HCT116 (cell line): ENCODE results near the gene BIRC6. TPM values are rescaled to one million over a fixed set of nuclear protein-coding genes. Genes with fewer than 3 reads are reported as not detected.

ENCODE experiments used
- ATAC-seq: fragments of 200-7000 bp; cut with Tn5 transposase; 2 replicates; pipeline ENCODE4 v1.9.1; 2020; ENCODE audit warnings: mild to moderate bottlenecking, moderate library complexity
- BruUV-seq: library from RNA; stranded (reverse); fragments of 400-500 nt; replicated peaks from 2 replicates; lab custom pipeline; 2021; lab: Mats Ljungman, UMichigan
- CTCF ChIA-PET: fragments of 300-600 bp; sonication (Branson Sonifier 250); formaldehyde crosslinking; loops from one replicate; lab custom pipeline; 2021; ENCODE audit warnings: antibody characterized with exemption; lab: Charles Lee
- POLR2A ChIA-PET: fragments of 300-600, 350-600 bp; sonication (Branson Sonifier 250); formaldehyde crosslinking; loops from one replicate; lab custom pipeline; 2021; ENCODE audit warnings: antibody characterized with exemption; lab: Charles Lee
- RAD21 ChIA-PET, 2 experiments: fragments of 300-600 bp; sonication (Branson Sonifier 250); formaldehyde crosslinking; loops; one replicate each; lab custom pipeline; 2023; ENCODE audit warnings: low total read pairs in 2 of 2; ENCODE audit not compliant: uncharacterized antibody in 2 of 2, unreplicated experiment in 2 of 2, low non-redundant PET in 1 of 2; lab: Charles Lee
- DNase-seq: peaks from one replicate; pipeline ENCODE4 v3.0.0-alpha.2; 2010; ENCODE audit warnings: low read depth, low spot score
- H2AFZ ChIP-seq: fragments of 200-600 bp; shearing (Covaris generic), sonication (generic); 2 replicates; pipeline ENCODE4 v1.6.1; 2017; ENCODE audit warnings: low read depth, mixed run types, mixed read lengths, antibody characterized with exemption, low read length; ENCODE audit not compliant: poor library complexity, severe bottlenecking
- H3K27ac ChIP-seq: 2 replicates; pipeline ENCODE4 v1.5.1; 2012; ENCODE audit warnings: low read depth, low read length
- H3K27me3 ChIP-seq: fragments of 200-600 bp; sonication (generic); 2 replicates; pipeline ENCODE4 v1.6.1; 2016; ENCODE audit warnings: mixed run types, low read length, mixed read lengths; ENCODE audit not compliant: insufficient read depth
- H3K36me3 ChIP-seq, 2 experiments: fragments of 200-500 bp in 1 of 2; fragments of 200-600 bp in 1 of 2; sonication (Bioruptor generic) in 1 of 2; sonication (generic) in 1 of 2; 2 replicates each; pipeline versions ENCODE4 v1.5.1 to v1.6.1; 2014 to 2016; ENCODE audit warnings: low read length in 2 of 2, inconsistent platforms in 1 of 2, mixed read lengths in 1 of 2, mixed run types in 1 of 2; ENCODE audit not compliant: insufficient read depth in 2 of 2, control insufficient read depth in 1 of 2
- H3K4me1 ChIP-seq, 2 experiments: fragments of 200-600 bp in 1 of 2; sonication (generic) in 1 of 2; 2 replicates each; pipeline versions ENCODE4 v1.5.1 to v1.6.1; 2012 to 2017; ENCODE audit warnings: low read length in 2 of 2, inconsistent platforms in 1 of 2, mild to moderate bottlenecking in 1 of 2, mixed read lengths in 1 of 2, mixed run types in 1 of 2, moderate library complexity in 1 of 2; ENCODE audit not compliant: insufficient read depth in 2 of 2, control insufficient read depth in 1 of 2
- H3K4me2 ChIP-seq: fragments of 200-600 bp; sonication (generic); 2 replicates; pipeline ENCODE4 v1.6.1; 2017; ENCODE audit warnings: mixed run types, low read length, mixed read lengths
- H3K4me3 ChIP-seq, 2 experiments: fragments of 200-600 bp in 1 of 2; sonication (generic) in 1 of 2; replicated peaks in 1 of 2; 2 replicates each; pipeline ENCODE4 v1.5.1; 2011 to 2016; ENCODE audit warnings: low read length in 2 of 2, control low read depth in 1 of 2, low read depth in 1 of 2, mild to moderate bottlenecking in 1 of 2, mixed read lengths in 1 of 2, mixed run types in 1 of 2
- H3K79me2 ChIP-seq: fragments of 200-600 bp; sonication (generic); 2 replicates; pipeline ENCODE4 v1.6.1; 2017; ENCODE audit warnings: mild to moderate bottlenecking, mixed run types, low read length, moderate library complexity, mixed read lengths; ENCODE audit not compliant: insufficient read depth
- H3K9ac ChIP-seq: fragments of 200-600 bp; sonication (generic); 2 replicates; pipeline ENCODE4 v1.6.1; 2016; ENCODE audit warnings: low read length, mixed read lengths
- H3K9me2 ChIP-seq: fragments of 200-600 bp; sonication (generic), shearing (Covaris generic); 2 replicates; pipeline ENCODE4 v1.6.1; 2017; ENCODE audit warnings: mixed run types, mild to moderate bottlenecking, moderate library complexity; ENCODE audit not compliant: insufficient read depth
- H3K9me3 ChIP-seq, 2 experiments: fragments of 200-500 bp in 1 of 2; fragments of 200-600 bp in 1 of 2; sonication (Bioruptor generic) in 1 of 2; sonication (generic) in 1 of 2; 2 replicates each; pipeline ENCODE4 v1.6.1; 2014 to 2017; ENCODE audit warnings: low read length in 2 of 2, mixed read lengths in 2 of 2, inconsistent platforms in 1 of 2, low read depth in 1 of 2, mild to moderate bottlenecking in 1 of 2, mixed run types in 1 of 2, moderate library complexity in 1 of 2; ENCODE audit not compliant: control insufficient read depth in 1 of 2, insufficient read depth in 1 of 2
- H4K20me1 ChIP-seq: fragments of 200-600 bp; sonication (generic), shearing (Covaris generic); 2 replicates; pipeline ENCODE4 v1.6.1; 2017; ENCODE audit warnings: mixed run types, mild to moderate bottlenecking, moderate library complexity; ENCODE audit not compliant: insufficient read depth
- CBX3 ChIP-seq: IDR thresholded peaks from 2 replicates; pipeline ENCODE4 v1.6.1; 2012; ENCODE audit warnings: low read depth
- EGR1 ChIP-seq: IDR thresholded peaks from 2 replicates; pipeline ENCODE4 v1.6.1; 2012; ENCODE audit warnings: low read depth
- EZH2 ChIP-seq: fragments of 200-600 bp; sonication (generic); IDR thresholded peaks from 2 replicates; pipeline ENCODE4 v1.6.1; 2017; ENCODE audit warnings: antibody characterized with exemption, mixed run types
- EZH2phosphoT487 ChIP-seq: fragments of 200-600 bp; IDR thresholded peaks from 2 replicates; pipeline ENCODE4 v1.6.1; 2018; ENCODE audit warnings: antibody characterized with exemption, borderline replicate concordance
- FOSL1 ChIP-seq: IDR thresholded peaks from 2 replicates; pipeline ENCODE4 v1.6.1; 2012; ENCODE audit warnings: low read depth
- JUND ChIP-seq: IDR thresholded peaks from 2 replicates; pipeline ENCODE4 v1.6.1; 2012
- MAX ChIP-seq: IDR thresholded peaks from 2 replicates; pipeline ENCODE4 v1.6.1; 2012
- POLR2A ChIP-seq: IDR thresholded peaks from 2 replicates; pipeline ENCODE4 v1.7.0; 2011; ENCODE audit warnings: borderline replicate concordance; ENCODE audit not compliant: insufficient read depth, insufficient read length; ENCODE audit errors: extremely low read depth
- POLR2AphosphoS5 ChIP-seq: IDR thresholded peaks from 2 replicates; pipeline ENCODE4 v1.6.1; 2011; ENCODE audit warnings: mild to moderate bottlenecking, low read depth, low read length, moderate library complexity
- RAD21 ChIP-seq: IDR thresholded peaks from 2 replicates; pipeline ENCODE4 v1.6.1; 2012; ENCODE audit warnings: low read depth, mild to moderate bottlenecking
- REST ChIP-seq: IDR thresholded peaks from 2 replicates; pipeline ENCODE4 v1.6.1; 2012; ENCODE audit warnings: low read depth
- SP1 ChIP-seq: IDR thresholded peaks from 2 replicates; pipeline ENCODE4 v1.6.1; 2012; ENCODE audit warnings: low read depth
- TCF7L2 ChIP-seq: IDR thresholded peaks from 2 replicates; pipeline ENCODE4 v1.7.0; 2011; ENCODE audit warnings: borderline replicate concordance, inconsistent platforms; ENCODE audit not compliant: insufficient read depth, insufficient read length; ENCODE audit errors: extremely low read depth
- YY1 ChIP-seq: IDR thresholded peaks from 2 replicates; pipeline ENCODE4 v1.6.1; 2011; ENCODE audit warnings: low read length, low read depth, moderate library complexity, mild to moderate bottlenecking; ENCODE audit not compliant: insufficient replicate concordance; ENCODE audit errors: extremely low read depth
- ZFX ChIP-seq: fragments of 450-650 bp; IDR thresholded peaks from 2 replicates; pipeline ENCODE4 v1.6.1; 2017
- intact Hi-C: fragments of 100-400 bp; cut with micrococcal nuclease; formaldehyde crosslinking; loops from 2 replicates; pipeline ENCODE4 v1.10.0; 2022
- total RNA-seq: library from RNA; stranded (reverse); gene quantifications from one replicate; pipeline ENCODE4 v1.2.1, GENCODE V29; 2021; ENCODE audit not compliant: unreplicated experiment
- TF ChIP-seq, protein P1 (sequence below): IDR thresholded peaks from 2 replicates; pipeline ENCODE4 v1.6.1; 2012

The BIRC6 gene
- total RNA-seq, 1 experiment from 2014 or later, result 60.7 TPM

DNA sequence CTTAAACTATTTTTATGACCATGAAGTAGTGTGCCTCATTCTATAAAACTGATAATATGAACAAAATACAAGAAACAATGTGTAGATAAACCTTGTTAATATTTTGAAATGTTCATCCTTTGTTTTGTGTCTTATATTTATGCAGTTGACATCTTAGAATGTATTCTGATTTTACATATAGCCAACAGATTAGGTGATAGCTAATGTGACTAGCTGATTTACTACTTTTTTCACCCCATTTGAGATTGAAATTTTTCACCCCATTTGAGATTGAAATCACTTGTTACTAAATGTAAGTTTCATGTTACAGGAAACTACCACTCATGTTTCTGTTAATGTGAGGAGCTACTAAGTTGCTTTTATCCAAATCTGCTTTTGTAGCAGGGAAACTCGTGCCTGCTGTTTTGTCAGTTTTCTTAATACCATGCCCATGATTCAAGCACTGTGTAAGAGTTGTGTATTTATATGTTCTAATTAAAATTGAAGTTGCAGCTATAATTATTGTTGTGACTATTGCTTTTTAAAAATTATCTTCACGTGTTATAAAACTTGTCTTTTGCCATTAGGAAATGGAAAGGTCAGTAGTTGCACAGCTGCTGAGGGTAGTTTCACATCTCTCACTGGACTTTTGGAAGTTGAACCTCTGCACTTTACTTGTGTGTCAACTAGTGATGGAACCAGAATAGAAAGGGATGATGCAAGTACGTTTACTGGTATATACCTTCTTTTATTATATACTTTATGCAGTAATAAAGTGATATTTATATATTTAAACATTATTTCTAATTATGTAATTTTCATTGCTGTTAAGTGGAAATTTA, 96.6 kb downstream of the BIRC6 start:
- H3K9me2 ChIP-seq, result 0 out of 2 replicates have a peak, but pooled peaks cover 2% of the 10 kb centered on the region
- ChIA-PET POLR2A (no interaction called here), RAD21 (no interaction called here), CTCF (no interaction called here)
- H3K9me3 ChIP-seq, result no peaks in the 10 kb centered on the region
- H2AFZ ChIP-seq, result no peak overlapping the region
- H3K27ac ChIP-seq, result no peak overlapping the region
- peaks cover 2 to 14% of the 10 kb centered on the region in 2 experiments; a peak in 3 of 4 replicates for H3K36me3 ChIP-seq
- no peaks in the 10 kb centered on the region; the same call in 1 of the 2 replicates for H4K20me1 ChIP-seq
- intact Hi-C loops, result no loop called here
- TF ChIP-seq POLR2A (no peak), RAD21 (no peak), MAX (no peak), ZFX (no peak), JUND (no peak), EZH2 (no peak), YY1 (no peak), POLR2AphosphoS5 (no peak), EZH2phosphoT487 (no peak), REST (no peak), EGR1 (no peak), TCF7L2 (no peak), CBX3 (no peak), FOSL1 (no peak), SP1 (no peak)
- TF ChIP-seq, protein P1, sequence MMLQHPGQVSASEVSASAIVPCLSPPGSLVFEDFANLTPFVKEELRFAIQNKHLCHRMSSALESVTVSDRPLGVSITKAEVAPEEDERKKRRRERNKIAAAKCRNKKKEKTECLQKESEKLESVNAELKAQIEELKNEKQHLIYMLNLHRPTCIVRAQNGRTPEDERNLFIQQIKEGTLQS, result no peak
- no peak overlapping the region for H3K4me3 ChIP-seq
- H3K4me1 ChIP-seq, result no peaks in the 10 kb centered on the region
- no TSS peak for BruUV-seq
- ATAC-seq (no peak), DNase-seq (no peak)
- no peak overlapping the region for H3K9ac ChIP-seq
- H3K79me2 ChIP-seq, result peaks cover 15% of the 10 kb centered on the region
- no peaks in the 10 kb centered on the region for H3K27me3 ChIP-seq
- no peak overlapping the region for H3K4me2 ChIP-seq
